Measurements from ENCODE around the gene ZNF316. TPM values are rescaled to one million over a fixed set of nuclear protein-coding genes. Genes with fewer than 3 reads are reported as not detected.

ZNF316 gene
- total RNA-seq, 1 donor = 22.1 TPM

DNA sequence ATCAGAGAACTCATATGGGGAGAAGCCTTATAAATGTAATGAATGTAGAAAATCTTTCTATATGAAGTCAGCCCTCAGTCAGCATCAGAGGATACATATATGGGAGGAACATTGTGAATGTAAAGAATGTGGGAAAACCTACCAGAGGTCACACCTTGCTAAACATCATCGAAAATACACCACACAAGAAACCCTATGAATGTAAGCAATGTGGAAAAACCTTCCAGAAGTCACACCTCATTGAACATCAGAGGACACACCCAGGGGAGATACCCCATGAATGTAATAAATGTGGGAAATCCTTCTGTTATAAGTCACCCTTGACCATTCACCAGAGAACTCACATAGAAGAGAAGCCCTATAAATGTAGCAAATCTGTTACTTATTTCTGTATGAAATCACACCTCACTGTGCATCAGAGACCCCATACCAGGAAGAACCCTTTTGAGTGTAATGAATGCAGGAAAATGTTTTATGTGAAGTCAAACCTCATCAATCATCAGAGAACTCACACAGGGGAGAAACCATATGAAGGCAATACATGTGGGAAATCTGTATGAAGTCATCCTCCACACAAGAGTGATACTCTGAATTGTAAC, 38.8 kb downstream of the ZNF316 start:
- no peak for DNase-seq (ENCODE audit: low read depth in 2 of 3, low spot score in 2 of 3)

DNA sequence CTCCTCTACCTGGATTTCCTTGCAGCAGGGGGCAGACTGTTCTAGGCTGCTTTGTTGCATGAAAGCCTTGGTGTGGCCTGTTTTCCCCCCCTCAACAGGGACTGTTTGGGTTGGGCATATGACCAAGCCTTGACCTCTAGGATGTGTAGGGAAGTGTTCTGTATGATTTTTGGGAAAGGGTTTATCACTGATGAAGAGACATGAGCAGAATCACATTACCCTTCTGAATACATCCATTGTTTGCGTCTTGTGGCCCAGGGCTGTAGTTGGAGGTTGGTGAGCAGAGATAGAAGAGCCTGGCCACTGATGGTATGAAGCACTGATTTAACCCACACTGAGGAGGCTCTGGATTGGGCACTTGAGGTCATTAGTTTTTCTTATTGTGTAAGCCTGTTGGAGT, 43.0 kb downstream of the ZNF316 start:
- DNase-seq (ENCODE audit: low read depth in 2 of 3, low spot score in 2 of 3) = no peak

DNA sequence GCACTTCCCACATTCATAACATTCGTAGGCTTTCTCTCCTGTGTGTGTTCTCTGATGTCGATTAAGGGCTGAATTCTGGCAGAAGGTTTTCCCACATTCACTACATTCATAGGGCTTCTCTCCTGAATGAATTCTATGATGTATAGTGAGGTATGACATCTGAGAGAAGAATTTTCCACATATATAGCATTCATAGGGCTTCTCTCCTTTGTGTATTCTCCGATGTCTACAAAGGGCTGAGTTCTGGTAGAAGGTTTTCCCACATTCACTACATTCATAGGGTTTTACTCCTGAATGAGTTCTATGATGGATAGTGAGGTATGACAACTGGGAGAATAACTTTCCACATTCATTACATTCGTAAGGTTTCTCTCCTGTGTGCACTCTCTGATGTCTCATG, 54.0 kb downstream of the ZNF316 start:
- peak in 1 of 3 donors; percentile 32 for DNase-seq (ENCODE audit: low read depth in 2 of 3, low spot score in 2 of 3)

DNA sequence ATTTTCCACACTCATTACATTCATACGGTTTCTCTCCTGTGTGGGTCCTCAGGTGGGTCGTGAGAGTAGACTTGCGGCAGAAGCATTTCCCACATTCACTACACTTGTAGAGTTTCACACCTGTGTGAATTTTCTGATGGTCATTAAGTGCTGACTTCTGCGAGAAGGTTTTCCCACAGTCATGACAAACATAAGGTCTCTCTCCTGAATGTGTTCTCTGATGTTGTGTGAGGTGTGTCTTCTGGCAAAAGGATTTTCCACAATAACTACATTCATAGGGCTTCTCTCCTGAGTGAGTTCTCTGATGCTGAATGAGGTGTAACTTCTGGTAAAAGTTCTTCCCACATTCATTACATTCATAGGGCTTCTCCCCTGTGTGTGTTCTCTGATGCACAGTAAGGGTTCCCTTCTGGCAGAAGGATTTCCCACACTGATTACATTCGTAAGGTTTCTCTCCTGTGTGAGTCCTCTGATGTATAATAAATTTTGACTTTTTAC, 54.5 kb downstream of the ZNF316 start:
- peak in 1 of 3 donors; percentile 46 for DNase-seq (ENCODE audit: low read depth in 2 of 3, low spot score in 2 of 3)

DNA sequence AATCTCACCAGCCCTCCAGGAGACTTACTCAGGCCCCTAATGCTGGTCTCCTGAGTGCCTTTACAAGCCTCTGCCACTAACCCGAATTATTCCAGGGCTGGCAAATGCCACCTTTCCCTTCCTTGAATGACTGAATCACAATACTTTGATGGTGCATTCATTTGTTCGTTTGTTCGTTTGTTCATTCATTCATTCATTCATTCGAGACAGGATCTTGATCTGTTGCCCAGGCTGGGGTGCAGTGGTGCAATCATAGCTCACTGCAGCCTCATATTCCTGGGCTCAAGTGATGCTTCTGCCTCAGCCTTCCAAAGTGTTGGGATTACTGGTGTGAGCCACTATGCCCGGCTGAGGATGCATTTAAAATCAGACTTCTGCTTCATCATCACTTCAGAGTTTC, 63.7 kb downstream of the ZNF316 start:
- no peak for DNase-seq (ENCODE audit: low read depth in 2 of 3, low spot score in 2 of 3)

DNA sequence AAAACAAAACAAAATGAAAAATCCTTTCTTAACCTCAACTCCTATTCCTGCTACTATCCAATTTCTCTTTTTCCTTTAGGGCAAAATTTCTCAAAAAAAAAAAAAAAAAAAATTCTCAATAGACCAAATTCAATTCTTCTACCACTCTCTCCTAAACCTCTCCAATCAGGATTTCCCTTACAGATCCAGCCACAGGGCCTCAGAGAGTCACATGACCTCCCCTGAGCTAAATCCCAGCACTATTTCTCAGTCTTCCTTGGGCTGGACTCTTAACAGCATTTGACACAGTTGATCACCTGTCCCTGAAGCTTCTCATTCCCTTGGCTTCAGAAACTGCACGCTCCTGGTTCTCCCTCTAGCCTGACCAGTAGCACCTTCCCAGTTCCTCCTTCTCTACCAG, 64.7 kb downstream of the ZNF316 start:
- DNase-seq (ENCODE audit: low read depth in 2 of 3, low spot score in 2 of 3) = no peak

Other genes starting within 250 kb of the ZNF316 start
- 55.2 TPM for gene DAGLB, start 189.4 kb upstream of the ZNF316 start, total RNA-seq
- gene KDELR2, start 153.2 kb upstream of the ZNF316 start, total RNA-seq = 28.3 TPM
- 3.2 TPM for gene GRID2IP, start 85.9 kb upstream of the ZNF316 start, total RNA-seq
- gene ZDHHC4, start 59.9 kb upstream of the ZNF316 start, total RNA-seq = 77.8 TPM
- gene INTS15, start 47.3 kb upstream of the ZNF316 start, total RNA-seq = 22.9 TPM
- 13.2 TPM for gene ZNF853, start 21.7 kb upstream of the ZNF316 start, total RNA-seq
- 12.4 TPM for gene ZNF12, start 69.6 kb downstream of the ZNF316 start, total RNA-seq
- under 0.01 TPM for gene RSPH10B2, start 116.8 kb downstream of the ZNF316 start, total RNA-seq
- gene CCZ1B, start 189.0 kb downstream of the ZNF316 start, total RNA-seq = 15.1 TPM